Epidermal melanocyte (primary cell): ENCODE data around the gene TRPM2.
"Not testable (repeated sequence)": the region's sequence is repeated elsewhere in the genome, so short reads cannot be mapped to it uniquely, and the experiment has no call there.

Experiments
- DNase-seq: peaks from one replicate; pipeline ENCODE4 v3.0.0; 2011; ENCODE audit warnings: low spot score; ENCODE audit not compliant: insufficient read length

TRPM2 gene

DNA sequence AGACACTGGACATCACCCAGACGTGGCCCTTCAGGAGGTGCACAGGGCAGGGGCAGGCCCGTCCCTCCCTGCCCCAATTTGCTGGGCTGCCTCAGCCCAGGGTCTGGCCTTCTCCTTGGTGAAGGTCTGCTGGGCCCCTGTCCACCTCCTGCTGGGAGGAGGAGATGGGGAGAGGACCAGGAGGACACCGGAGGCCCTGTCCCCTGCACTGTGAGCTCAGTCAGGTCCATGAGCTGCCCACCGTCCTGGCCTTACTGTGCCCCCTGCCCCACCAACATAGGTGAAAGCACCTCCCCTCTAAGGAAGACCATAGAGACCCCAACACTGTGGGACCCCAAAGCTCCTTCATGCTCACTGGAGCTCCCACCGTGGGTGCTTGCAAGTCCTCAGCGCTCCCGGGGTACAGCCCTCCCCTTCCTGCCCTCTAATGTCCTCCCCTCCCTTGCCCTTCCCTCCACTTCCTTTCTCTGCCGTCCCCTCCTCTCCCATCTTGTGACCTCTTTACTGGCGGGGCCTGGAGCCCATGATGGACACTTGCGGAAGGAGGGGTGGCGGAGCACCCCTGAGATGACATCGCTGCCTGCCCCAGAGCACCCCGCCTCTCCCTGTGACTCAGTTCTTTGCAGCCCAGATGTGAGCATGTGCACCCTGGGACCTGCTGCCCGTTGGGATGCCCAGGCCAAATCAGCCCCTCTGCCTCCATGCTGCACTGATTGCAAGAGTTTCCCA, 106.5 kb downstream of the TRPM2 start:
- no peak for DNase-seq

DNA sequence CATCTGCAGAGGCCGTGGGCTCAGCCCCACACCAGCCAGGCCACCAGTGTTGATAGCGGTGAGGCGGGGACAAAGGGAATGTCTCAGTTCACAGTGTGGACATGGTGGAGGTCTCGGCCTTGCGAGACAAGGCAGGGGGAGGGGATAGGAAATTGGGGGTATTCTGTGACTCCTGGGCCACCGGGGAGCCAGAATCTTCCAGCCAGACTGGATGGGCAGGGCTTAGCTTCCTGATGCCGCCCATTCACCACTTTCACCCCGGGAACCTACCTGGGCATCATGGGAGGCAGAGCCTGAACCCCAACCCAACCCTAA, 107.0 kb downstream of the TRPM2 start:
- DNase-seq: no peak

DNA sequence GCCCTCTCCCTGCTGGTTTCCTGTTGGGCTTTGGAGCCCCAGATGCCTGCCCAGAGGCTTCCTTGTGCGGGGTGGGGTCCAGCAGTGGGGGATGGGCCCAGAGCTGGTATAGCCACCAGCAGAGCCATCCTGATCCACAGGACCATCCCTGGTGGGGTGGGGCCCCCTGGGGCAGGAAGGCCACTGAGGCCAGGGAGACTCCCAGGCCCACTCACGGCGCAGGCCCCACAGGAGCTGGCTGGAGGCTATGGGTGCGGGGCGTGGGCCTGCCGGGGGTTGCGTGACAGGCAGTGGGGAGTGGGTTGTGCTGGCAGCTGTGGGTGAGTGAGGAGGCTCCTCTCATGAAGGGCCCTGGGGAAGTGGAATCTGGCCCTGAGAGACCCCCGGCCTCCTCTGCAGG, 107.6 kb downstream of the TRPM2 start:
- no peak for DNase-seq

DNA sequence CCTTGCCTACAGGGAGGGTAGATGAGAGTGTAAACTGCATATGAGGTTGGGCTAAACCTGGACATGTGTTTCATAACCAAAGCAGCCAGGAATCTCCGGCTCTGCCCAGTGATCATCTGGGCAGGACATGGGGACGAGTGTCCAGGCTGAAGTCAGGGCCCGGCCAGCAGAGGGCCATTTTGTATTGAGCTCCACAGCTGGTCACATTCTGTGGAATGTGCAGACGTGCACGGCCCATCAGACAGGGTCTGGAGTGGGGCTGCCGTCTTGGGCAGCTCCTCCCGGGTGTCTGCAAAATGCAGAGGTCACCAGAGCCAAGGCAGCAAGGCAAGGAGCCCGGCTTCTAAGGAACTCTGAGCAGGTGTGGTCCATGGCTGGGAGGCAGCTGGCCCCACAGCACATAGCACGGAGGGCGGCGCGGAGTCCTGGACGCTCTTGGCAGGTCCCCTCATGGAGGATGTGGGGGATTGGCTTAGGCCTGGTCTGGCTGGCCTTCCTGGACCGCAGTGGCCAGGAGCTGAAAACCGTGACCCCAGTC, 108.1 kb downstream of the TRPM2 start:
- no peak for DNase-seq

DNA sequence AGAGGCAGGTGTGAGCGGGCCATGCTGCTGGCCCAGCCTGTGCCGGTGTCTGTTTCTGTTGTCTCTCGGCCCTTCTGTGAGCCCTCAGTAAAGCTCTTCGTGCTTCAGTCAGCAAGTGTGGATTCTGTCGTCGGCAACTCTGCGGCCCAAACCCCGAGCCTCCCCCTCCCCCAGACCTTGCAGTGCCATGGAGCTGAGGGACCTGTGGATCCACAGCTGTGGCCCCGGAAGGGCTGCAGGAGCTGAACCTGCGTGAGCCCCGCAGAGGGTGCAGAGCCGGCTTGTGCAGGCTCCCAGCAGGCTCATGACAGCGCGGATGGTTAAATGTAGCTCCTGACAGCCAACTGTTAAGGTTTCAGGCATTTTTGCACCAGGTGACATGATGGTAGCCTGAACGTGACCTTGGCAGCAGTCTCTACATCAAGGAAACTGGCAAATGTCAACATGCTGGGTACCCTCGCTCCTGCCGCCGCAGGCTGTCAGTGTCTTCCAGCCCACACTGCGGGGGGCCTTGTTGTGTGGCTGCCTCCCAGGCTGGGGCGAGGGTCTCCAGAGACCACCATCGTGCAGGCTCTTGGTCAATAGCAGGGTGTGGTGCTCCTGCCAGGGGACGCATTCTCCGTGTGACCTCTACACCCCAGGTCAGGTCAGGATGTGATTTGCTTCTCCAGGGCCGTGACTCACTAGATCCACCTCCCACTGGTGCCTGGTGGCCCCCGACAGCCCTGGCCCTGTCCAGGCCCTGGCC, 108.8 kb downstream of the TRPM2 start:
- no peak for DNase-seq

DNA sequence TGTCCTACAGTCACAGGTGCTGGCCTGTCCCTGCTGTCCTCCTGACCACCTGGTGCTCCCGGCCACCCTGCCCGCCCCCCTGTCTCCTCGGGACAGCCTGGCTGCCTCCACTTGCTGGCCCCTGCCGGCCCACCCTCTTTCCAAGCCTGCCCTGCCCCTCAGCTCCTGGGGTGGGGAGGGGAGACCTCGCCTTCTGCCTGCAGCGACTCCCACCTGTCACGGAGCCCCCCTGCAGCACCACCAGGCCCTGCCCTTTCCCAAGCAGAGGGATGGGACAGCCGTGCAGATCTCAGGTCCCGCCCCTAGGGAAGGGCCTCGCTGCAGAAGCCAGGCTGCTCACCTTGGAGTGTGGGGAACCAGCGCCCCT, 109.4 kb downstream of the TRPM2 start:
- no peak for DNase-seq

DNA sequence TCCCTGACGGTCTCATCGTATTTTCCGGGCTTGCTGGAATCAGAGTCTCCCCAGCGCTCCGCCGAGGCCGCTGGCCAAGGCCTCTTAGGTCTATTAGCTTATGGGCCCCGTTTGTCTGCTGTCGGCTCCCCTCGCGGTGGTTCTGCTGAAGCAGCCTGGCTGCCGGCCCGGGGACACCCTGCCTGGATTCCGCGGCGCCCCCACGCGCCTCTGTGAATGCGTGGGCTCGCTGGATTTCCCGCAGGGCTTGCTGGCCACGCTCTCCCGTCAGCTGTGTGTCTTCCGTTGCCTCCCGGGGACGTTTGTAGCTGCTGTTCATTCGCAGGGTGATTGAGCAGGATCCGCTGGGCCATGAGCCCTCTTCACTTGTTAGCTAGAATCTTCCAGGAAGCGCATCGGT, 110.3 kb downstream of the TRPM2 start:
- DNase-seq: no peak

DNA sequence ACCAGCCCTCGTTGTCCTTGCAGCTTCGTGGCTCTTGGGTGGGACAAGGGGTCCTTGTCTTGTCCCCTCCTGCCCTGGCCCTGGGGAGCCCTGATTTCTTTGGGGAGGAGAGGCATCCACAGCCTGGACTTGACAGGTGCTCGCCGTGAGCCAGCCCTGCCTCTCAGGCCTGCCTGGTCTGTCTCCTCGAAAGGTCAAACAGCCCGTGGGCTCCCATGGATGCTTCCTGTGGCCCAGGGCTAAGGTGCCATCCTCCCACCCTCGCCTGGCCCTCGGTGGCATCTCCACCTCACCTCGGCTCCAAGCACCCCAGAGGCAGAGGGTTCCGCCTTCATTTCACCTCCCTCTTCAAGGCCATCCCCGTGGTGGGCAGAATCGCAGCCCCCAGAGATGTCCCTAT, 110.9 kb downstream of the TRPM2 start:
- DNase-seq: no peak

DNA sequence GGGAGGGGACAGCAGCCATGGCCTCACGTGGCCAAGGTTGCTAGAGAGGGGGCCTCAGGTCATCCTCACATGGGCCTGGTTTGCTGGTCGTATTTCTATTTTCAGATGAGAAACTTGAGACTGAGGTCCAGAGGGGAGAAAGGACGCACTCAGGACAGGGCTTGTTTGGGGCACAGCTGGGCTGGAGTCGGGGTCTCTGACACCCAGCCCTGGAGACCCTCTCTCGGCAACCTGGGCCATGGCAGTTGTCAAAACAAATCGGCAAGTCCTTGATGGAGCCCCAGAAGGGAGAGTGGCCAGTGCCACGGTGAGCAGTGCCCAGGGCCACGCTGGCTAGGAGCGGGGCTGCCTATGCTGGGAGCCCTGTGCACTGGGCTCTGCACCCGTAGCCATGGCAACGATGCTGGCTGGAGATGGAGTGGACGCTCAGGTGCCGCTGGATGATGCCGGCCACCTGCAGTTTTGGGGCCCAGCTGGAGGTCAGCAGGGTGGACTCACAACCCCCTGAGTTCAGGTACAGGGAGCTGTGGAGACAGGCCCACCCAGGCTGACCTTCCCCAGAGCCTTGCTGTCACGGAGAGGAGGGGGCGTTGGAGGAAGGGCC, 113.0 kb downstream of the TRPM2 start:
- DNase-seq: no peak

DNA sequence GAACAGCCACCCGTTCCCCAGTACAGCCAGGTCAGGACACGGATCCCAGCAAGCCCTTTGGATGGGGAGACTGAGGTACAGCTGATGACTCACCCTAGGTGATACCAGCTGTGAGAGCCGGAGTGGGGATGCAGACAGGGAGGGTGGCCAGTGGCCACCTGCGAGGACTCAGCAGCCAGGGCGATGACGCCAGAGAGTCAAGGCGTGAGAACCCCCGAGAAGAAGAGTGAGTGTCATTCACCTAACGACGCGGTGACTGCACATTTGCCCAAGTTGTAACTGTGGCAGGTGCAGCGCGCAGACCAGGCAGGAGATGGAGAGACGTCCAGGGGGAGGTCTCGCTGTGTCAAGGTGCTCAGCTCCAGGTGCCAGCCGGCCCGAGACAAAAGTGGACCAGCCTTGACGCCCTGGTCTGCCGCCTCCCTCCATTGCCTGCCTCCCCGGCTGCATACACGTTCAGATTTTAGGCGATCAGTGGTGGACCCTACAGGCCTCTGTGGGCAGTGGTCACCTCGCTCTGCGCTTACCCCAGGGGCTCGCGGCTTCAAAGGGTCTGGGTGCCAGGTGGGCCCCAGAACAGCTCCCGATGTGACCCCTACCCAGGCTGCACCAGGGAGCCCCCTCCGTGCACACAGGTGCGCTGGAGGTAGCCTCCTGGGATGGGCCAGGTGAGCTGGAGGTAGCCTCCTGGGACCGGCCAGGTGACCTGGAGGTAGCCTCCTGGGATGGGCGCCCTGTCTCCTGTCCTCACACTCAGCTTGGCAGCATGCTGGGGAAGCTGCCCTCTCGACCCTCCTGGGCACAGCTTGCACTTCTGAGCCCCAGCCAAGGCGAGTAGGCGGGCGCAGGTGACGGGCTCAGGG, 113.8 kb downstream of the TRPM2 start:
- DNase-seq: no peak

DNA sequence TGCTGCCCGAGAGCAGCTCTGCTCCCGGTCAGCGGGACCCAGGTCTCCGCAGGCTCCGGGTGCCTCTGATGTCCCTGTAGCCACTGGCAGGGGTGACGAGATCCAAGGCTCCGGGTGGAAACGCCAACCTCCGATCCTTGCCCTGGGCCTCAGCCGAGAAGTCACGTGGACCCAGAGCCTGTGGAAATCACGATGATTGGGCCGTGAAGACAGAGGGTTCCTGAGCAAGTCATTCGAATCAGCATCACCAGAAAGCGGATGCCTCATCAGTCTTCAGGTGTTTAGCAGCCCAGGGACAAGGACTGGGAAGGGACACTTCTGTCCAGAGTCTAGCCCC, 114.4 kb downstream of the TRPM2 start:
- no peak for DNase-seq

DNA sequence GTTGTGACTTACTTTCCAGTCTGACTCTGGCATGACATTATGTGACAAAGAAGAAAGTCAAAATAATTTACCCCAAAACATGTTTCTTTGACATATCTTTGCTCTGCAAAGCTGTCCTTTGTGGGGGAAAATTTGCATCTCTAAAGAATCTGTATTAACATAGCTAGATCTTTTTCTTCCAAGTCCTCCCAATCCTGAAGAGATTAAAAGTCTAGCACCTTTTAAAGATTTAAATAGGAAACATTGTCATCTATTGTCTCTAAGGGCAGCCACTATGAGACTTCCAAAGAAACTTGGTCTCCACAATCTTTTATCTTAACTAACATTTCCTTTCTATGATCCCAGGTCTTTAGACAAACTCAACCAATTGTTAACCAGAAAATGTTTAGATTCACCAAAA, 117.9 kb downstream of the TRPM2 start:
- no peak for DNase-seq

DNA sequence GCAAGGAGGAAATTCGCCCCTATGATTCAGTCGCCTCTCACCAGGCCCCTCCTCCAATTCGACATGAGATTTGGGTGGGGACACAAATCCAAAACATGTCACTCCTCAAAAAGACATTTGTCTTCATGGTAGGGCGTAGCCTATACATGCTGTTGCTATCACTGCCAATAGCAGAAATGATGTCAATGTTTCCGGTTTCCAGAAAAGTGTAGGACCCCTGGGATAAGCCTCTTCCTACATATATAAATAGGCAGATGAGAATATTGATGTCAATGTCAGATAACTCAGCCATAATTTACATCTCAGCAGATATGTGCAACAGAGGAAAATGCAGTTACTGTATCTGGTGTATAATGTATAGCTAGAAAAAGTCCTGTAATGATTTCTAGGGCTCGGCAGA, 118.6 kb downstream of the TRPM2 start:
- no peak for DNase-seq

DNA sequence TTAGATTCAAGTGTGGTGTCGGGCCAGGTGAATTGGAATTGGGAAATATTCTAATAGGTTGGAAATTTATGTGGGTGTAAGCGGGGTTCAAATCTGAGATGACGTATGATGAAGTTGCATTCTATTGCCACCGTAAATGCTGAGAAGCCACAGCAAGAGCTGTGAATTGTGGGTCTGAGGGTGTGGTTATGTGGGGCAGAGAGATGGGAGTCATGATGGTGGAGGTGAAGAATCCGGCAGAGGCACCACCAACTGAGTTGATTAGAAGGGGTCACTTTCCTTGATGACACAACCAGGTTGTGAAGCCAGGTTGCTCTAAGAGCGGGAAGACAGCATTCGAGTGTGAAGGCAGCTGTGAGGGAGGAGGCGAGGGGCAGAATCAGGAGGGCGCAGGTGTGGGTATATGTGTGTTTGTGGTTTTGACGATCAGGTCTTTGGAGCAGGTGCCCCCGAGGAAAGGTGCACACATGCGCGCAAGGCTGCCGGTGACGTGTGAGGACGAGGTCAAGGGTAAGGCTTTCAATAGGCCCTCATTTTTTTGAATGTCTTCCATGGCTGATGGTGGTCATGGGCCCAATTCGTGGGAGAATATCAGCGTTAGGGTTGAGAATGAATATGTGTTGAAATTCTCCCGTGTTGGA, 120.6 kb downstream of the TRPM2 start:
- no peak for DNase-seq

DNA sequence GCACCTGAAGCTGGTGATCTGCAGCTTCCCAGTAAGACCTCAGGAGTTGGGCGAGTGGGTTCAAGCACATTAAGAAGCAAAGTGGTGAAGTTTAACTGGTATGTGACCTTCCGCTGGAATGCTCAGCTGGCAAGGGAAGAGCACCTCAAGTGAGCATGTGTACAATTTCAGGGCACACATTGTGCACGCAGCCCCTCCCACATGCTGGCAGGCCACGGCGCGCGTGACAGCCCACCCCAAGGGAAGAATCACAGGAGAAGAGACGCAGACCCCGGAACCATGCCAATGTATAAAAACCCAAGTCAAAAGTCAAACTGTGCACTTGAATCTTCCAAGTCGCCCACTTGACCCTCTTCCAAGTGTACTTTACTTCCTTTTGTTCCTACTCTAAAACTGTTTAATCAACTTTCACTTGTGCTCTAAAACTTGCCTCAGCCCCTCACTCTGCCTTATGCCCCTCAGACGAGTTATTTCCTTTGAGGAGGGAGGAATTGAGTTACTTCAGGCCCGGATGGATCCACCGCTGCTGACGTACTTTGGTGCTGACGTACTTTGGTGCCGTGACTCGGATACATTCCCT, 121.9 kb downstream of the TRPM2 start:
- DNase-seq: no peak

DNA sequence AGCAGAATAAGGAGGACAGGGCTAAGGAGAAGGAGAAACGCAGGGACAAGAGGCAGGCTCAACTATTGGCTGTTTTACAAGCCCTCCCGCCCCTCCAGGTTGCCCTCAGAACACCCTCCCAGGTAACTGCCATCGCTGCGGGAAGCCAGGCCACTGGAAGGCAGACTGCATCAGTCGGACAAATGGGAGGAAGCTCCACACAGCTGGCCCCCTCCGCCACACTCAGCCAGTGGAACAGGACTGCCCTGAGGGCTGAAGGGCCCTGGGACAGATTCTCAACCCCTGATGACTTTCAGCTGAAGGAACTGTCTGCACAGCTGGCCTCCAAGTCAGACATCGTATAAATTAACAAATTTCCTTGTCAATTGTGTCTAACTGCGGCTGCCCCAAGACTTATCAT, 123.7 kb downstream of the TRPM2 start:
- no peak for DNase-seq

DNA sequence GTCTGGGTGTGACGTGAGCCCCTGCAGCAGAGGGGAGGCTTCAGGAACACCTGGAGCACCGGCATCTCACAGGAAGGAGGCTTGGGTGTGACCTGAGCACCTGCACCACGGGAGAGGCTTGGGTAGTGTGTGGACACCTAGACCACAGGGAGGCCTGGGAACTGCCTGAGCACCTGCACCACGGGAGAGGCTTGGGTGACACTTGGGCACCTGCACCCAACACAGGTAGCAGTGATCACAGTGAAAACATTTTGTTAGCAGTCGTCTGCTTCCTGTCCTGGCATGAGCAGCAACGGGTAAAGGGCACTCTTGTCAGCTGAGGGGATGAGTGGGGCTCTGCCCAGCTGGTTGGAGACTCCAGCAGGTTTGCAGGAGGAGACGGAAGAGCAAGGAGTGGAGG, 124.3 kb downstream of the TRPM2 start:
- no peak for DNase-seq

DNA sequence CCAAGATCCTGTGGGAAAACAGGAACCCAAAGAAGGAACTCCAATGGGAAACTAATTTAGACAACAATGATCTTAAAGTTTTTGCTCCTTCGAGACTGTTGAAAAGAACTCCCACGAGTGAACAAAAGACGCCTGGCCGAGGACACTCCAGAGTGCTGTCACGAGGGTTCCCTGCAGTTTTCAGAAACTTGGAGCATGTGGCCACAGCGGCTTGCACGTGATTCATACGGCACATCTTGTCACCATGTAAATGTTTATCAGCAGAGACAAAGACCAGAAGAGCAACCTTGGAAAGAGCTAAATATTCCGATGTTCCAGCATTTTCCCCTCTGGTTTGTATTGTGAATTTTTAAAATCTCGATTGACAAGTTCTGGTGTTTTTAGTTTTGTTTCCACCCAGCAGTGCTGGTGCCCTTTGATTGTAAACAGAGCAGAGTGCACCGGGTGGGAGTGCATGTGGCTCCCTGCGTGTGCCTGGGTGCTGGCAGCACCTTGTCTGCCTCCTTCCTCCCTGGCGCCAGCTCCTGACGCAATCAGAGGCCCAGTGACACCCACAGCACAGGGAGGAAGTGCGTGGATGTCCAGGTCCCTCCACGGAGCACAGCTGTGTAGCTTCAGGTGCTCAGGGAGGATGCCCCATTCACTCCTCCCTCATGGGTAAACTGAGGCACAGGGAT, 124.8 kb downstream of the TRPM2 start:
- no peak for DNase-seq

DNA sequence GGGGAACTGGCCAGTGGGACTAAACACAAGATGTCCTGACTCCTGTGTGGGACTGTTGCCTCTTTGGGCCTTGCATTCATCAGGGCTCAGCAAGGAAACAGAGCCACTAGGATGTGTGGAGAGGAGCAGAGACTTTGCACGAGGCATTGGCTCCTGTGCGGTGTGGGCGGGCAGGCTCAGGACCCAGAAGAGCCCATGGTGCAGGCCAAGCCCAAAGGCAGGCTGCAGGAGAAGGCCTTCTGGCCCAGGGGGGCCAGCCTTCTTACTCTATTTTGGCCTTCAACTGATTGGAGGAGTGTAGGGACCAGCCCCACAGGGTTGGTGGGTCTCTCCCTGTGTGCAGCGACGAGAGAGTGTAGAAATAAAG, 125.4 kb downstream of the TRPM2 start:
- DNase-seq: no peak

DNA sequence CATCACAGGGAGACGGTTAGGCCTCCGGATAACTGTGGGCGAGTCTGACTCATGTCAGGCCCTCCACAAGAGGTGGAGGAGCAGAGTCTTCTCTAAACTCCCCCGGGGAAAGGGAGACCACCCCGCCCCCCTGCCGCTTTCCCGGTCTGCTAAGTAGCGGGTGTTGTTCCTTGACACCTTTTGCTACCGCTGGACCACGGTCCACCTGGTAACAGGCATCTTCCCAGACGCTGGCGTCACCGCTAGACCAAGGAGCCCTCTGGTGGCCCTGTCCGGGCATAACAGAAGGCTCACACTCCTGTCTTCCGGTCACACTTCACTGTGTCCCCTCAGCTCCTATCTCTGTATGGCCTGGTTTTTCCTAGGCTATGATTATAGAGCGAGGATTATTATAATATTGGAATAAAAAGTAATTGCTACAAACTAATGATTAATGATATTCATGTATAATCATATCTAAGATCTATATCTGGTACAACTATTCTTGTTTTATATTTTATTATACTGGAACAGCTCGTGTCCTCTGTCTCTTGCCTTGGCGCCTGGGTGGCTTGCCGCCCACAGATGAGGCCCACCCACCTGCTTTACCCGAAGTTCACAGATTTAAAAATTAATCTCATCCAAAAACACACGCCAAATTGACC, 126.3 kb downstream of the TRPM2 start:
- not testable (repeated sequence) for DNase-seq
